NCI-H748 (cell line): ENCODE measurements around the gene CAMLG.
A peak's percentile ranks its signal among the peaks of the same experiment; 100 is the strongest.
"Not testable (repeated sequence)": the region's sequence is repeated elsewhere in the genome, so short reads cannot be mapped to it uniquely, and the experiment has no call there.

ENCODE experiments used
- DNase-seq: peaks from one replicate; lab custom pipeline; 2025; ENCODE audit not compliant: unreplicated experiment; lab: John Stamatoyannopoulos, UW

Gene CAMLG

DNA sequence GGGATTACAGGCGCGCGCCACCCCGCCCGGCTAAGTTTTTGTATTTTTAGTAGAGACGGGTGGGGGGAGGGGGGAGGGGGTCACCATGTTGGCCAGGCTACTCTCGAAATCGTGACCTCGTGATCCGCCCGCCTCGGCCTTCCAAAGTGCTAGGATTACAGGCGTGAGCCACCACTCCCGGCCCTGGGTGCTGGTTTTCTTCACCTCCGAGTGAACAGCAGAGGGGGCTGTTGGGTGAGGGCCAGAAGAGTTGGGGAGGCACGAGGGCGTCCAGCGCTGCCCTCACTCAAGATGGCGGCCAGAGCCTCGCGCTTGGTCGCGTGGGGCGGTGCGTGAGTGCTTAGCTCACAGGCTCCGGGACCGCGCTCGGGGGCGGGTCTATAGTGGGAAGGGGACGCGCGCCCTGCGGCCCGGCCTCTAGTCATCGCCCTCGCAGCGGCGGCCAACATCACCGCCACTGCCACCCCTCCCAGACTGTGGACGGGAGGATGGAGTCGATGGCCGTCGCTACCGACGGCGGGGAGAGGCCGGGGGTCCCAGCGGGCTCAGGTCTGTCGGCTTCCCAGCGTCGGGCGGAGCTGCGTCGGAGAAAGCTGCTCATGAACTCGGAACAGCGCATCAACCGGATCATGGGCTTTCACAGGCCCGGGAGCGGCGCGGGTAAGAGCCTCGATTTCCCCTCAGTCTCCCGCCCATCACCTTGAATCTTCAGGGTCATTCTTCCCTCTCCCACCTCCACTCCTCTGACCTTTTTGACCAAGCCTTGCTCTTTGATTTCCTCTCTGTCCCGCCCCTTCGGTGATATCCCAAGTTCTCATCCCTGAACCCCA, at the start of gene CAMLG:
TSS of gene CAMLG (plus strand) at position 416 of the 830 bp plus-strand sequence. CDS start at position 489, 73 bp downstream.
- peak; percentile 99 for DNase-seq

DNA sequence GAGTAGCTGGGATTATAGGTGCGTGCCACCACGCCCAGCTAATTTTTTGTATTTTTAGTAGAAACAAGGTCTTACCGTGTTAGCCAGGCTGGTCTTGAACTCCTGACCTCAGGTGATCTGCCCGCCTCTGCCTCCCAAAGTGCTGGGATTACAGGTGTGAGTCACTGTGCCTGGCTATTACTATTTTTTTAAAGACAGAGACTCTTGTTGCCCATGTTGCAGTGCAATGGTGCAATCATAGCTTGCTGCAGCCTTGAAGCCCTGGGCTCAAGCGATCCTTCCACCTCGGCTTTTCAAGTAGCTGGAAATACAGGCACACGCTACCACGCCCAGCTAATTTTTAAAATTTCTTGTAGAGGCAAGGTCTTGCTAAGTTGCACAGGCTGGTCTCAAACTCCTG, 48.2 kb upstream of the CAMLG start:
- DNase-seq, result not testable (repeated sequence)

GRCh38 chr5:134692722-134693121, 45.6 kb upstream of the CAMLG start:
- no peak for DNase-seq

DNA sequence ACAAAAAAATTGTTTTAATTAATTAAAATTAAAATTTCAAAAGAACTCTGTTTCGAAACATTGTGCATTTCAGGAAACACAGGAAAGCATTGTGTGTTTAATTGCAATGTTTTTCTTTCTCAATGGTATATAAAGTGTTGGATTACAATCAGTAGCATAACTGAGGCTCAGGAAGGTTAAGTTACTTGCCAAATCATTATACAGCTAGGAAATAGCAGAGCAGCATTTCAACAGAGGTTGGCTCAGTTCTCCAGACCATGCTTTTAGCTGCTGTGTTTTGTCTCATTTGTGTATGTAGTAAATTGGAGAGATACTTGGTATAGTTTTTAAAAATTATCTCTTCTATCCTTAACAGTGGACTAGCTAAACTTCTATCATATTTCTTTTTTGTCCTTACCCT, 30.0 kb upstream of the CAMLG start:
- no peak for DNase-seq

- no peak for DNase-seq
Measured at GRCh38 chr5:134714120-134714519, 24.2 kb upstream of the CAMLG start.

- DNase-seq, result no peak
Measured at GRCh38 chr5:134714541-134714940, 23.8 kb upstream of the CAMLG start.

- DNase-seq, result not testable (repeated sequence)
Measured at GRCh38 chr5:134715466-134715865, 22.9 kb upstream of the CAMLG start.

DNA sequence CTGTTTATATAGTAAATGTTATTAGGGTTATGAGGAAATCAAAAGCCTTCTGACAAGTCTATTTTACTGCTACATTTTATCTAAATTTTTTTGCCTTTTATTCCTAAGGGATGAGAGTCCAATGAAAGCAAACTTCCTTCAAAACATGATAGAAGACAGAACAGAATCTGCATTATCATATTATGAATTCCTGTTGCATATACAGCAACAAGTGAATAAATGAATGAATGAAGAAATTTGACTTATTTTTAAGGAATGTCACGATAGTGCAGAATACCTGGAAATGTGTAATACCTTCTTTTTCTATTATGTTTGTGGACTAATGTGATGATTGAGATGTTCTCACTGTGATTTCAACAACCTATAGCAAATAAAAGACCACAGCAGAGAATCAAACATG, 13.5 kb upstream of the CAMLG start:
- DNase-seq, result no peak

DNA sequence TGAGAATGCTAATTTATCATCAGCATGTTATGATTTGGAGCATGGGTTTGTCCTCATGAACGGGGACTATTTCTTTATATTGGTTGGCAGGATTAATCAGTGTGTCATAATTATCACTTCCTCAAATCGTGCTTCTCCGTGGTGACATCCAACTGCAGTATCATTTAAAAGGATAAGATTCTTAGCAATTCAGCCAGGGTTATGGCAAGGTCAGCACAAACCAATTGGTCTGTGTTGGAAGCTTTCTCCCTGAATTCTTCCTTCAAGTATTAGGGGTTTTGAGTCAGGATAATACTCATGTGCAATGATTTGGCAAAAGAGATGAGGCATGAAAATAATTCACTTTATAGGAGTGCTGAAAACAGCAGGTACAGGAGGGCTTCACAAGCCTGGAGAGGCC, 5.5 kb upstream of the CAMLG start:
- no peak for DNase-seq

DNA sequence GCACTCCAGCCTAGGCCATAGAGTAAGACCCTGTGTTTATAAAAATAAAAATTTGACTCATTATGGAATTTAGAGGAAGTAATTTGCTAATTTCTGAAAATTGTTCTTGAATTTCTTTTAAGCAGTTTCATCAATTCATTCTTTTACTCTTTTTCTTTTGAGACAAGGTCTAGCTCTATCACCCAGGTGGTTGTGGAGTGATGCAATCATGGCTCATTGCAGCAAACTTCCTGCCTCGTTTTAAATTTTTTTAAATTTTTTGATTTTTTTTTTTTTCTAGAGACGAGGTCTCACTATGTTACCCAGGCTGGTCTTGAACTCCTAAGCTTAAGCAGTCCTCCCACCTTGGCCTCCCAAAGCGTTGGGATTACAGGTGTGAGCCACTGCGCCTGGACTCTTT, 3.1 kb upstream of the CAMLG start:
- DNase-seq, result no peak

GRCh38 chr5:134736173-134736812, 2.1 kb upstream of the CAMLG start:
- no peak for DNase-seq

GRCh38 chr5:134738963-134739661, 764 bp downstream of the CAMLG start:
- peak; percentile 66 for DNase-seq

GRCh38 chr5:134741052-134741451, 2.7 kb downstream of the CAMLG start:
- no peak for DNase-seq

DNA sequence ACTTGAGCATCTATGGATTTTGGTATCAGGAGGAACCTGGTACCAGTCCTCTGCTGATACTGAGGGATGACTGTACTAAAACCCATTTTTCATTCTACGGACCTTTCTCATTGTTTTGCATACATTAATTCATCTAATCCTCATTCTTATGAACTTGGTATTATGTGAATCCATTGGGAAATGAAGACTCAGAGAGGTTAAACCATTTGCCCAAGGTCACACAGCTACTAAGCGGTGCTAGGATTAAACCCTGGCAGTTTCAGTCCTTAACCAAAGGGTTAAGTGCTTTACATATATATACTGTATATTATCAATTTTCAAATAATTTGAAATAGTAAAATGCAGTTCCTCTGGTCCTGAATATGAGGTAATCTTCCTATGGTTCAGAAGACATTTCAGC, 3.8 kb downstream of the CAMLG start:
- no peak for DNase-seq

DNA sequence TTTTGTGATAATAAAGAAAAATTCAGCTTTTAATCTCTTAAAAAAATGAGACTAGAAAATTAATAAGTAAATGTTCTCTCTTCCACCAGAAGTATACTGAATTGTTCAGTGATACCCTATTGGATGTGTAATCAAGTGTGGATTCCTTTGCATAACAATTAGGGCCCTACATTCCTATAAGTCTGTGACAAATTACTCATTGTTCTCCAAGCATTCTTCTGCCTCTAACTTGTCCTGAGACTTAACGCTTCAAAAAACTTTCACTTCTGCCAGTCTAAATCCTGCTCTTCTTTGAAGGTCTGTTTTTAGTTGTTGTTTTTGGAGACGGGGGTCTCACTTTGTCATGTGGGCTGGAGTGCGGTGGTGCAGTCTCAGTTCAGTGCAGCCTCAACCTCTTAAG, 11.1 kb downstream of the CAMLG start:
- DNase-seq, result no peak

GRCh38 chr5:134758176-134758503, 19.8 kb downstream of the CAMLG start:
- no peak for DNase-seq

- DNase-seq, result peak; percentile 95
Measured at GRCh38 chr5:134758504-134759341, 20.4 kb downstream of the CAMLG start, which contains the start of gene DDX46. DDX46 (plus strand) TSS chr5:134758779; CDS start chr5:134758939, 160 bp downstream.

- DNase-seq, result not testable (repeated sequence)
Measured at GRCh38 chr5:134767528-134768291, 29.4 kb downstream of the CAMLG start.

- no peak for DNase-seq
Measured at GRCh38 chr5:134769206-134769605, 30.9 kb downstream of the CAMLG start.

DNA sequence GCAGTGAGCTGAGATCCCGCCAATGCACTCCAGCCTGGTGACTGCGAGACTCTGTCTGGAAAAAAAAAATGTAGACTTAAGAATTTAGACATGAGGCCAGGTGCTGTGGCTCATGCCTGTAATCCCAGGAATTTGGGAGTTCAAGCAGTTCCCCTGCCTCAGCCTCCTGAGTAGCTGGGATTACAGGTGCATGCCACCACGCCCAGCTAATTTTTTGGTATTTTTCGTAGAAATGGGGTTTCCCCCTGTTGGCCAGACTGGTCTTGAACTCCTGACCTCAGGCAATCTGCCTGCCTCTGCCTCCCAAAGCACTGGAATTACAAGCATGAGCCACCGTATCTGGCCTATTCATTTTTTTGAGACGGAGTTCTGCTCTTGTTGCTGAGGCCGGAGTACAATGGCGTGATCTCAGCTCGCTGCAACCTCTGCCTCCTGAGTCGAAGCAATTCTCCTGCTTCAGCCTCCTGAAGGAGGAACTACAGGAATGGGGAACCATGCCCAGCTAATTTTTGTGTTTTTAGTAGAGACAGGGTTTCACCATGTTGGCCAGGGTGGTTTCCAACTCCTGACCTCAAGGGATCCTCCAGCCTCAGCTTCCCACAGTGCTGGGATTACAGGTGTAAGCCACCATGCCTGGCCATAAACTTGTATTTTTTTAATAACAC, 34.2 kb downstream of the CAMLG start:
- no peak for DNase-seq
